GM18511 (cell line): ENCODE results near the gene MAGI2.

ENCODE experiments used
- ATAC-seq: cut with Tn5 transposase; IDR thresholded peaks from one replicate; pipeline ENCODE4 v1.9.1; 2021; ENCODE audit warnings: mild to moderate bottlenecking, moderate library complexity; ENCODE audit not compliant: unreplicated experiment

MAGI2 gene

GRCh38 chr7:79272938-79273337 lies 180.5 kb downstream of the MAGI2 start:
- ATAC-seq = no peak

DNA sequence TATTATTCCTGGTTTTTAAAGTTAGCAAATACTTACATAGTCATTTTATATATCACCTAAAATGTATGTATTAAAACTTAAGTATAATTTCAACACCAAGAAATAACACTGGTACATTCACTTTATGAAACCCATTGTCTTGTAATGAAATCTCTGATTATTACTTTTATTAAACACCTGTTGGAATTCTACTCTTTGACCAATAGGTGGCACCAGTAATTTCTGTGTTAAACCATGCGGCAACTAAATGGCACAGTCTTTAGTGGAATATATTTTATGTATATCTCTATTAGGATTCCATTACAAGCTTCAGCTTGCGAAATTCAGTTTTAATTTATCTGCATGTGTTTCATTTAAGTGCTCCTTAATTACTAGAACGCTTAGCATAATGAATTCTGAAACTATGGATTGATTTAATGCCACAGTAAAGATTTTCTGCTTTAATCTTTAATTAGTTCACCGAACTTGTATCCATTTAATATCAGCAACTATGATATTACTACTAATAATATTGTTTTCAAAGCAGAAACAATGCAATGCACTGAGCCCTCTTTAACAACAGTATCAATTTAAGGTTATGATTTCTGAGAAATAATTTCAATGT lies 181.3 kb downstream of the MAGI2 start:
- peak; percentile 87 for ATAC-seq

- ATAC-seq = no peak
Observed at GRCh38 chr7:79268730-79269129, 184.7 kb downstream of the MAGI2 start.

- no peak for ATAC-seq
Observed at GRCh38 chr7:79258826-79259225, 194.6 kb downstream of the MAGI2 start.

- no peak for ATAC-seq
Observed at GRCh38 chr7:79257959-79258358, 195.5 kb downstream of the MAGI2 start.

DNA sequence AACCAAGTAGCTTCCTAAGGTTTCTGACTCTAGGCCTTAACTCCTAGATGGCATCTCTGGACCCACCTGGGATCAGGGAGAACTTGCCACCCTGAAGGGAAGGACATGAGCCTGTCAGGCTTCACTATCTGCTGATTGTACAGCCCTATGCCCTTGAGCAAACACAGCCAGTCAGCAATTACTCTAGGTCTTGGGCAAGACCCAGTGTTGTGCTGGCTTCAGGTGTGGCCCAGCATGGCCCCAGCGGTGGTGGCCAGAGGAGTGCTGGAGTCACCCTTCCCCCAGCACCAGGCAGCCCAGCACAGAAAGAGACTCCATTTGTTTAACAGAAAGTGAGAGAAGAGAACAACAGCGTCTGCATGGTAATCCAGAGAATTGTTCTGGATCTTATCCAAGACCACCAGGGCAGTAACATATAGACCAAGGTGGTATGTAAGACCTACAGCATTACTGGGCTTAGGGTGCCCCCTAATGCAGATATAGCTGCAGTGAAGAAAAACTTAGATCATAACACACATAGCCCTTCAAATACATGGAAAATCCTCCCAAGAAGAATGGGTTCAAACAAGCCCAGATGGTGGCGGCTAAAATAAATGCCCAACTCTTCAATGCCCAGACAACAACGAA lies 207.7 kb downstream of the MAGI2 start:
- no peak for ATAC-seq

DNA sequence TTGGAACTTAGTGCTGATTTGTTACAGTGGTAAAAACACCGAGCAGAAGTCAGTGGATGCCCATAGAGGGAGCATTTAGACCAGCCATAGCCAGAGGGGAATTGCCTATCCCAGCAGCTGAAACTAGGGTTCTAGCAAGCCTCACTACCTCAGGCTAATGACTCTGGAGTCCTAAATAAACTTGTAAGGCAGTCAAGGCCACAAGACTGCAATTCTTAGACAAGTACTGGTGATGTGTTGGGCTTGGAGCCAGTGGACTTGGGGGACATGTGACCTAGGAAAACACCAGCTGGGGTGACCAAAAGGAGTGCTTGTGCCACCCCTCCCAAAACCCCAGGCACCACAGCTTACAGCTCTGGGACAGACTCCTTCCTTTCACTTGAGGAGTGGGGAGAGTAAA lies 209.0 kb downstream of the MAGI2 start:
- ATAC-seq = no peak

DNA sequence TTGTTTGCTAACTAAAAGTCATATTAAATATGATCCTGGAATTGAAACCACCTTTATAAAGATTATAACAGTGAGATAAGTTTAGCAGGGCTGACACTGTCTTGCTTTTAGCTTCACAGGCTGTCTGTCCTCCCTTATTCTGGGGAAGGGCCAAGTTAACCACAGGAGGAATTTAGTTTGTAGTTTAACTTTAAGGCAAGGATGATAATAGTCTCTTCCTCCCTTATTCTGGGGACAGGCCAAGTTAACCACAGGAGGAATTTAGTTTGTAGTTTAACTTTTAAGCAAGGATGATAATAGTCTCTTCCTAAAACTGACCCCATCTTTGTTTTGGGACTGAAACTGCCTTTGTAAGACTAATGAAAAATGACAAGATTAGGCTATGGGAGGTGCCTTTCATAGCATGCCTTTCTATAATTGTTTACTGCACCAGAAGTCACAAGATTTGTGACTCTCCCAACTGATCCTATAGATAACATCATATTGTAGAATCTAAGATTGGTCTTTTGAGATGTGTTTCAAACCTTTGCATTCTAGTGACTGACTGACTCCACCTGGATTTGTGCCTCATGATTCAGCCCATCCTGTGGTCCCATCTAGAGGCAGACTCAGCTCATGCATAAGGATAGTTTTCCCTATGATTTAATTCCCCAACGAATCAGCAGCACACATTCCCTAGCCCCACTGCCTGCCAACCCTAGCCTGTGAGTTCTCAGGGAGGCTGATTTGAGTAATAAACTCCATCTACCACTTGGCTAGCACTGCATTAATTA lies 212.0 kb downstream of the MAGI2 start:
- ATAC-seq = no peak

DNA sequence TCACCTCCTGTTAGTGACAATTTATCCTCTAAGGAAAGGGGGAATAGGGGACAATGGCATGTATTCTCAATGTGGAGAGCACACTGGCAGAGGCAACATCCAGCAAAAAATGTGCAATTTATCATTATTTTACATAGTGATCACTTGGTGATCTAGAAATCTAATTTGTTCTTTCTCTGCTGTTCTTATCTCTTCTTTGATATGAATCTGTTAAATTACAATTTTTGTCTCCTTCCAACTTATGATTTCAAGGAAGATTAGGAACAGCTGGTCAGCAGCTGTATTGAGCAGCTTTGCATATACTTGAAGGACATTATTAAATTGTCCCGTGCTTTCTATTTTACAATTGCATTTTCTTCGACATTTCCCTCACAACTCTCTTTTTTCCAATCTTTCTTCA lies 213.1 kb downstream of the MAGI2 start:
- no peak for ATAC-seq

DNA sequence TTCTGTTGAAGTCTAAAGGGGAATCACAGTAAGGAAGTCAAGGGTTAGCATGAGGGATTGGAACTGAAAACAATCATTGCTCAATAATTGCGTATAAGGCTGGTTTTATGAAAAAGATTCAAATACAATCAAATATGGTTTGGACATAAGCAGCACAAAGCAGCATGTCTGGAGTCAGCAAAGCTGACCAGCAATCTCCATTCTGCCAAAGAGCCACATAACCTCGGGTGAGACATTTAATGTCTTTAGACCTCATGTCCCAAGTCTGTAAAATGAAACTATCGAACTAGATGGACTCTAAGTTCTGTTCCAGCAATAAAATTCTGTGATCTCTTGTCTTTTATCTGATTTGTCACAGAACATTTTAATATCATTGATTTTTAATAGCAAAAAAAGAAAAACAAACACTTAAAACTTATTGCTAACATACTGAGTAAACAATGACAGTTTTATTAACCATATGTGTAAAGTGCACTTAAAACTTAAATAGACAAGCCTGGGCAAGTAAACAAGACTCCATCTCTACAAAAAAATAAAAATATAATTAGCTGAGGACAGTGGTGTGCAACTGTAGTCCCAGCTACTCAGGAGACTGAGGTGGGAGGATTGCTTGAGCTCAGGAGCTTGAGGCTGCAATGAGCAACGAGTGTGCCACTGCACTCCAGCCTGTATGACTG lies 217.0 kb downstream of the MAGI2 start:
- ATAC-seq = no peak

- no peak for ATAC-seq
Observed at GRCh38 chr7:79227044-79227443, 226.4 kb downstream of the MAGI2 start.

- no peak for ATAC-seq
Observed at GRCh38 chr7:79221211-79221610, 232.3 kb downstream of the MAGI2 start.

GRCh38 chr7:79217976-79218626 lies 235.4 kb downstream of the MAGI2 start:
- no peak for ATAC-seq

- no peak for ATAC-seq
Observed at GRCh38 chr7:79217468-79217867, 236.0 kb downstream of the MAGI2 start.

GRCh38 chr7:79216236-79216635 lies 237.2 kb downstream of the MAGI2 start:
- ATAC-seq = no peak

- no peak for ATAC-seq
Observed at GRCh38 chr7:79212334-79212733, 241.1 kb downstream of the MAGI2 start.

DNA sequence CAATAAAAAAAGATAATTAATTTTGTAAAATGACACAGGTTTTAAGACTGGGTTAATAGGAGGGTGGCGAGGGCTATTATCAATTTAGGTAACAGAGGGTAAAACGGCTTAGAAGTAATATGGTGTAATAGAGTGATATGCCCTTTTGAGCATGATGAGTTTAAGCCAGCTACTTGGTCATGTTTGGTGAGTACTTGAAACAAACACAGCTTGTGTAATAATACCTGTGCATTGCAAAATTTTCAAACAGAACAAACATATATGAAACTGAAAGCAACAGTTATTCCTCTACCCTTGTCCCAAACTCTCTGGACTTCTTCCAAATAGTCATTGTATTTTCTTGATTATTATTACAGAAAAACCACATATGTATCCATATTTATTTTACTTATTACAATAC lies 241.7 kb downstream of the MAGI2 start:
- ATAC-seq = no peak

- no peak for ATAC-seq
Observed at GRCh38 chr7:79199961-79200360, 253.5 kb downstream of the MAGI2 start.

GRCh38 chr7:79199266-79199665 lies 254.2 kb downstream of the MAGI2 start:
- no peak for ATAC-seq

DNA sequence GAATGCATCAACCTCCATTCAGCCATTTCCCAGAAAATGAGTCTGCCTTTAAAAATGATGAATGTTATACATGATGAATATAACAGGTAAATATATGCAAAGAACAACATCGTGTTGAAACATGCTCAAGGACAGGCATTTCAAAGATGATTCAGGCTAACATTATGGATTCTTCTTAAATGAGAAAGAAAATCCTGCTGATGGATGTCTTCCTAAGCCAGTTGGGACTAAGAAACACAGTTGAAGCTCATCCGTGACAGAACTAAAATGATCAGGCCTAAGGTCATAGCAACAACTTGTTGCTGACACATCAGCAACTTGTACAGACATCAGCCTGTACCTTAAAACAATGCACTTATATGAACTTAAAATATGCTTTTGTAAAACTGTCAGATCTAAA lies 267.9 kb downstream of the MAGI2 start:
- no peak for ATAC-seq

DNA sequence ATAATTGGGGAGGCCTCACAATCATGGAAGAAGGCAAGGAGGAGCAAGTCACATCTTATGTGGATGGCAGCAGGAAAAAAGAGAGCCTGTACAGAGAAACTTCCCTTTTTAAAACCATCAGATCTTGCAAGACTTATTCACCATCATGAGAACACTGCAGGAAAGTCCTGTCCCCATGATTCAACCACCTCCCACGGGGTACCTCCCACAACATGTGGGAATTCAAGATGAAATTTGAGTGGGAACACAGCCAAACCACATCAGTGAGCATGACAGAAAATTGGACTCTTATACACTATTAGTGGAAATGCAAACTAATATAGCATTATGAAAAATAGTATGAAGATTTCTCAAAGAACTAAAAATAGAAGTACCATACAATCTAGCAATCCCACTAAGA lies 271.2 kb downstream of the MAGI2 start:
- no peak for ATAC-seq
